ENCODE results near the gene ANTXR2.

- no peak for TF ChIP-seq TAF1 (IDR thresholded peaks at IDR 0.05; ENCODE audit: control insufficient read depth, extremely low read depth, insufficient read depth, low read length, severe bottlenecking)
- no peak for TF ChIP-seq AFF1 (IDR thresholded peaks at IDR 0.05; ENCODE audit: low read depth in 1 of 2, partially characterized antibody in 2 of 2)
- no peak for TF ChIP-seq CTCF (IDR thresholded peaks at IDR 0.05 in 2 of 3, conservative IDR thresholded peaks at IDR 0.05 in 1 of 3; ENCODE audit: insufficient read depth in 2 of 3, low read depth in 1 of 3, low read length in 3 of 3)
- no peak for TF ChIP-seq HOMEZ (CRISPR knock-in tag; IDR thresholded peaks at IDR 0.05)
- TF ChIP-seq RCOR1 (IDR thresholded peaks at IDR 0.05; ENCODE audit: borderline replicate concordance in 1 of 2, low read depth in 2 of 2, low read length in 2 of 2), result no peak
- TF ChIP-seq TBL1XR1 (IDR thresholded peaks at IDR 0.05; ENCODE audit: low read length in 2 of 2), result no peak
- no peak for TF ChIP-seq JUNB (CRISPR knock-in tag; conservative IDR thresholded peaks at IDR 0.05)
- no peak for TF ChIP-seq GABPA (tag; conservative IDR thresholded peaks at IDR 0.05; ENCODE audit: low read depth)
- no peak for TF ChIP-seq NFYB (IDR thresholded peaks at IDR 0.05; ENCODE audit: extremely low read depth, insufficient read length)
These were observed 167.8 kb downstream of the ANTXR2 start for GRCh38 chr4:79905212-79905611.

Data from K562 (cell line).